GM21381 (cell line): ENCODE results near the gene LRRC42.

Experiments
- ATAC-seq: cut with Tn5 transposase; IDR thresholded peaks from one replicate; pipeline ENCODE4 v1.9.1; 2021; ENCODE audit warnings: mild to moderate bottlenecking, moderate library complexity; ENCODE audit not compliant: unreplicated experiment

Gene LRRC42, protein sequence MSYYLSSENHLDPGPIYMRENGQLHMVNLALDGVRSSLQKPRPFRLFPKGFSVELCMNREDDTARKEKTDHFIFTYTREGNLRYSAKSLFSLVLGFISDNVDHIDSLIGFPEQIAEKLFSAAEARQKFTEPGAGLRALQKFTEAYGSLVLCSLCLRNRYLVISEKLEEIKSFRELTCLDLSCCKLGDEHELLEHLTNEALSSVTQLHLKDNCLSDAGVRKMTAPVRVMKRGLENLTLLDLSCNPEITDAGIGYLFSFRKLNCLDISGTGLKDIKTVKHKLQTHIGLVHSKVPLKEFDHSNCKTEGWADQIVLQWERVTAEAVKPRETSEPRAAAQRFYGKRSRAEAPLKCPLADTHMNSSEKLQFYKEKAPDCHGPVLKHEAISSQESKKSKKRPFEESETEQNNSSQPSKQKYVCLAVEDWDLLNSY

DNA sequence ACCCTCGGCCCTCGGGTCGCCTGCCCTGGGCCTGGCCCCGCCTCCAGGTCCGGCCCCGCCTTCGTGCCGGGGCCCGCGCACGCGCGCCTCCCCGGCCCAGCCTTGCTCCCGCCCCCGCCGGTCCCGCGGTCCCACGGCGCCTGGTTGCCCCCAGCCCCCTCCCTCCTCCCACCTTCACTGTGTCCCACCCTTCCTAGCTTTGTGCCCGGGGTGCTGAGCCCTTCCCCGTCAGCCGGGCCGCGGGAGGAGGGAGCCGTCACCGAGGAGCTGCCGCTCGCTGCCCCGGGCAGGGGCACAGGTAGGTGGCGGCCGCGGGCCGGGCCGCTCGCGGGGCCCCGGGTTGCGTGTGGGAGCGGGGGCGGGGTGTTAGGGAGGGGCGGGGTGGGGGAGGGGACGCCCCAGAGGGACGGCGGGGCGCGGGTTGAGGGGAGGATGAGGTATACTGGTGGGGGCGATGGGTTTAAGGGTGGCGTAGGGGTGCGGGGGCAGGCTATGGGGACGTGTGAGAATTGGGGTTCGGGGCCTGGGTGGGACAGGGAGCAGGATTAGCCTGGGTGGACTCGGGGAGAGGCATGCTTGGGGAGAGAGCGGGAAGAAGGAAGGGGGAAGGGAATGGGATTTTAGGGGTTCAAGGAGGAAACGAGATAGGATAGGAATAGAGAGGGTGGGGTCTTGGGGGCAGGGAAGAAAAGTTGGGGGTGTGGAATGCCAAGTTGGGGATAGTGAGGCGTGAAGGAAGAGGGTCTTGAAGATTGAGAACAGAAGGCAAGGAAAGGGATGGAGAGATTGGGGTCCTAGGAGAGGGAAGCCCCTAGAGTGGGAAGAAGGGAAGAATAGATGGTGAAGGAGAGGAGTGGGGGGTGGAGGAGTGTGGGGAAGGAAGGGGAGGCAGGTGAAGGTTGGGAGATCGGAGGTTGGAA, at the start of gene LRRC42:
LRRC42 (plus strand) TSS at position 99 of the 920 bp plus-strand sequence. CDS start 5,650 bp downstream, outside the sequence.
- peak; percentile 62 for ATAC-seq

DNA sequence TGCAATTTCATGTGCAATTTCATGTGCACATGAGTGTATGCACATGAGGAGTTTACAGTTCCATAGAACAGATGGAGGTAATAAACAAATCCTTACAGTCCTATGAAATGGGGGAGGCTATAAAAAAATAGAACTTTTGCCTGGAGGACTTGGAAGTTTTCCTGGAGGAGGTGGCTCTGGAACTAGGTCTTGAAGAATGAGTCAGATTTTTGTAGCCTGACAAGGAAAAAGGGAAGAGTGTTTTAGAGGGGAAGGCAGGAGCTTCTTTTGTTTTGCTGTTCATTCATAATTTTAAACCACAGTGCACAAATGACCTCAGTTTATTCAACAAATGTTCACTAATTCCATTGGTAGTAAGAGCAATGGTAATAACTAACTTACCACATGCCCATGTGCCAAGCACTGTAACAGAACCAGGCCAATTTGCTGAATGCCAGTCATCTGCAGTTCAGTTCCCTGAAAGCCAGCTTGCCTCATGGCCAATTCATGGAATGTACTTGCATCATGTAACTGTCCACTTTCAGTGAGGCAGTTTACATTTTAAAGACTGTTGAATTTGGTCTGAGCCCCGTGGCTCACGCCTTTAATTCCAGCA, 49.4 kb upstream of the LRRC42 start:
- ATAC-seq: no peak

DNA sequence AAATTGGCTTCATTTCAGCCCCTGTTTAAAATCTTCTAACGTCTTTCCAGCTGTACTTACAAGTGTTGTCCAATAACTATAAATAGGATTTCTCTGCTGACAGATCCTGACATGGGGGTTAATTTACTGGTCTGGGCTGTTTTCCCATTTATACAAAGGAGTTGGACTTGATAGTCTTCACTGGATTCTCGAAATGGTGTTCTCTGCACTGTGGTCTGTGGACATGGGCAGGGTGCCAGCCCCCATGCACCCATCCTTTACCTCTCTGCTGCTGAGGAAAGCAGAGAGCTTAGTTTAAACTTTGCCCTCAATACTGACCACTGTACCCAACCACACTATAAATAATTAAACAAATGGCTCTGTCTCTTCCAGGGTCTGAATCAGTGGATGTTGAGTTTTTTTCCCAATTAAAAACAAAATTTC, 46.9 kb upstream of the LRRC42 start:
- ATAC-seq: no peak

DNA sequence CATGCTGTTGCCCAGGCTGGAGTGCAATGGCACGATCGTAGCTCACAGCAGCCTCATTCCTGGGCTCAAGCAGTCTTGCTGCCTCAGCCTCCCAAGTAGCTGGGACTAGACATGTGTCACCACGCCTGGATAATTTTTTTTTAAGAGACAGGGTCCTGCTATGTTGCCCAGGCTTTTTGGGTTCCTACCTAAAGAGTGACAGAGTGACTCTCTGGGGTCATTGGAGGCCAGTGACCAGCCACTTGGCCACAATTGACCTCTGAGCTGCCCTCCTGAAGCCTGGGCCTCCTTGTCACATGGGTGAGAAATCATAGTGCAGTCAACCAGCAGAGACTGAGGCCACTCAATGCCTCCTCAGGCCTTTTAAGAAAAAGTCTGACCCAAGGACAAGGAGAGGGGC, 46.4 kb upstream of the LRRC42 start:
- no peak for ATAC-seq

DNA sequence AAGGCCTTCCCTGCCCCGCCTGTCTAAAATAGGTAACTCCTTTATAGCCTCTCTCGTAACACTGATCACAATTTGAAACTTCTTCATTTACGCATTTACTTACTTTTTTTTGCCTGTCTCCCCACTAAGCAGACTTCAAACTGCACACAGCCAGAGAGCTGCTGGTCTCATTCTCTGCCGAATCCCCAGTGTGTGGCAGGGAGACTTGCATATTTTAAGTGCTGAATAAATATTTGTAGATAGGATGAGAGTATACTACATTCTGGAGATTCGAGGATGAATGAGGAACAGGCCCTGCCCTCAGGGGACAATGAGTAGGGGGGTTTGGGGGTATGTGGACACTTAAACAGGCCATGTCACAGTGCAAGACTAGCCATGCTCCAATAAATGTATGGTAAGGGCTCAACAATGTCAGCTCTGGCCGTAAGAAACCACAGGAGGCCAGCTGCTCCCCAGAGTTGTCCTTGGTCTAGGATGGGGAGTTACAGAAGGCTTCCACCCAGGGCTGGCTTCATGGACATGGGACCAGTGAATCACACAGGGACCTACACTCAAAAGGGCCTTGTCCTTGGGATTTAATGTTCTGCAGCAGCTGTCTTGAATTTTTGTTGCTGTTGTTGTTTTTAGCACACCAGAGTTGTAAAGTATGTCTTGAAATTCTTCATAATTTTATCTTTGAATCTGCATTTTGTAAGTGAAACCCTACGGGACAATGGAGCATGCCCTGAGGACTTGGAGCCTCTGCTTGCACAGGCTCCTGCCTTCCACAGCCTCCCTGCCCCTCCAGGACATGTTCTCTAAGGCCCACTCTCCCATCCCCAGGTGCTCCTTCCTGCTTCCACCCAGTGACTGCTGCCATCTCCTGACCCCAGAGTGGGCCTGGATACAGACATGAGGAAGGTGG, 43.7 kb upstream of the LRRC42 start:
- ATAC-seq: no peak

DNA sequence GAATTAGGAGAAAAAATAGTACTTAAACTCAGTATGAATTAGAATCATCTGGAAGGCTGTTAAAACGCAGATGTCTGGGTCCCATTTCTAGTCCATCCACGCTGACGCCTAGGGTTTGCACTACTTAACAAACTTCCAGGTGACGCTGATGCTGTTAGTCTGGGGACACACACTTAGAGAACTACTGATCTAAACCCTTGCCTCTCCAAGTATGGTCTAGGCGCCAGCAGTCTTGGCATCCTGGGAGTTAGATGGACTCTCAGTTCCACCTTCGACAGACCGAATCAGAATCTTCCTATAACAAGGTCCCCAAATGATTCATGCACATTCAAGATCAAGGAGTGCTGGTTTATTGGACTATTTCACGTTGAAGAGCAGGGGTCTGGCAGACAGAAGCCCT, 40.6 kb upstream of the LRRC42 start:
- no peak for ATAC-seq

DNA sequence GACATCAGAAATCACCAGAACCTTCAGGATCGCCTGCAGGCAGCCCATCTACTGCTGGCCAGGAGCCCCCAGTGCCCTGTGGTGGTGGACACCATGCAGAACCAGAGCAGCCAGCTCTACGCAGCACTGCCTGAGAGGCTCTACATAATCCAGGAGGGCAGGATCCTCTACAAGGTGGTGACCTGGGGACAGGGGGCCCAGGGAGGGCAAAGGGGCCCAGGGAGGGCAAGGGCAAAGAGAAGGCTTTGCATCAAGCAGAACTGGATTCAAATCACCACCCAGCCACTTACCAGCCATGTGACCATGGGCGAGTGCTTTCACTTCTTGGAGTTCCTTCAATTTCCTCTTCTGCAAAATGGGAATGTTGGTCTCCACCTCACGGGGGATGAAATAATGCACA, 40.0 kb upstream of the LRRC42 start:
- ATAC-seq: no peak

DNA sequence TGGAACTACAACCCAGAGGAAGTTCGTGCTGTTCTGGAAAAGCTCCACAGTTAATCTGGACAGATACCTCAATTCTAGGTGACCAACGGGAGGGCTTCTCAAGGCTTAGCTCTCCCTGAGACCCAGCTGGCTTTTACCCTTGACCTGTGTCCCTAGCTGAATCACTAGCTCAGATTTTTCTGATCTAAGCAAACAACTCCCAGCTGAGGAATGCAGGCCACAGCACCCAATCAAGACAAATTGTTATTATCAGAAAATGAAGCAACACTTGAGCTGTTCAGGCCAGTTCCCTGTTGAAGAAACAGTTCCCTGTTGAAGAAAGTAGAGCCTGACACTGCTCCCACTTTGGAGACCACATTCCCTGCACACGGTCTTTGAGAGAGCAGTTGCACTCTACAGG, 36.2 kb upstream of the LRRC42 start:
- no peak for ATAC-seq

DNA sequence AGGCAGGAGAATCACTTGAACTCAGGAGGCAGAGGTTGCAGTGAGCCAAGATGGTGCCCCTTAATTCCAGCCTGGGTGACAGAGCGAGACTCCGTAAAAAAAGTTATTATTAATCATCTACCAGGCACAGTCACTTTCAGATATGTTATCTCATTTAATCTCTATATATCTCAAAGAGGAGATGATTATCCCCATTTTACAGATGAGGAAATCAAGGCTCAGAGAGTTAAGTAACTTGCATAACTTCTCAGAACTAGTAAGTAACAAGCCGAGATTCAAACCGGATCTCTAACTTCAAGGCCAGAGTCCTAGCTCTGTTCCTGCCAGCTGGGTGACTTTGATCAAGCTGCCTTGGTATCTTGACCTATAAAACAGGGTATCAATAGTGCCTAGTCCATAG, 34.7 kb upstream of the LRRC42 start:
- ATAC-seq: no peak

DNA sequence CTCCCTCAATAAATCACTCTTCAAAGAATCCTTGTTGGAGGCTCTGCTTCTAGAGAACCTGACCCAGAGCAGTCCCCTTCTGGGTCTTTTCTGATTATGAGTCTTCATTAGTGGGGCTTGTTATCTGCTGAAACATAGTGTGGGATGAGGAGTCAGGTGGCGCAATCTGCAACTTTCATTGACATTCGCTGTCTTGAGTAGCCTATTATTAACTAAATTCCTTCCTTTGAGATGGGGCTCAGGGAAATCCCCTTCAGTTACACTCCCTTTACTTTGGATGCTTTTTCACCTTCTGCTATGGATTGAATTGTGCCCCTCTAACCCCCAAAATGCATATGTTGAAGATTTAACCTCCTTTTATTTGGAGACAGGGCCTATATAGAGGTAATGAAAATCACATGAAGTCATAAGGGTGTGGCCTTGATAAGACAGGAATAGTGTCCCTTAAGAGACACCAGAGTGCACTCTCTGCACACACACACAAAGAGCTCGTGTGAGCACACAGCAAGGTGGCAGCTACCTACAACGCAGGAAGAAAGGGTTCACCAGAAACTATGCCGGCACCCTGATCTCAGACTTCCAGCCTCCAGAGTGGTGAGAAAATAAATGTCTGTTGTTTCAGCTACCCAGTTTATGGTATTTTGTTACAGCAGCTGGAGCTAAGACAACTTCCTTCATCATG, 32.7 kb upstream of the LRRC42 start:
- ATAC-seq: no peak

DNA sequence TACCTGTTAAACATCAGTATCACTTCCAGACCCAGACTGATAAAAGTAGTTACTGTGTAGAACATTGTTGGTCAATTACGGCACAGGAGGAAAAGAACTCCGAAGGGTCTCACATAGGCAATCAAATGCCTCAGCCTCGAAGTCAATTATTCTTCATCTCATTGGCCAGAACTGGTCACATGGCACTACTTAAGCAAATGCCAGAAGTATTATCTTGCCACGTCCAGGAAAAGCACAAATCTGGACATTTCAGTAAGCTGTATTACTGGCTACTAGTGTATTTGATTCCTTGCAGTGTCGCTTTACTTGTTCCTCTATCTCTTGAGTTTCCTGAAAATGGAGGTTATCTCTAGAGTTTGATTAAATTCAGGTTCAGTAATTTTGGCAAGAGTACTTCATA, 27.8 kb upstream of the LRRC42 start:
- no peak for ATAC-seq

DNA sequence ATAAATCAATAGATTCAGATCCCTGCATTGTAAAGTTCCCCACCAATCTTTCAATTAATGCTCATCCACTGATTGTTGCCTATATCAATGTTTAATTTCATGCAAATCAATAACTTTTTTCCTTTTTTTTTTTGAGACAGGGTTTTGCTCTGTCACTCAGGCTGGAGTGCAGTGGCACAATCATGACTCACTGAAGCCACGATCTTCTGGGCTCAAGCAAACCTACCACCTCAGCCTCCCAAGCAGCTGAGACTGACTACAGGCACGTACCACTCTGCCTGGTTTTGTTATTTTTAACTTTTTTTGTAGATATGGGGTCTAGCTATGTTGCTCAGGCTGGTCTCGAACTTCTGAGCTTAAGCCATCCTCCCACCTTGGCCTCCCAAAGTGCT, 26.5 kb upstream of the LRRC42 start:
- ATAC-seq: no peak

DNA sequence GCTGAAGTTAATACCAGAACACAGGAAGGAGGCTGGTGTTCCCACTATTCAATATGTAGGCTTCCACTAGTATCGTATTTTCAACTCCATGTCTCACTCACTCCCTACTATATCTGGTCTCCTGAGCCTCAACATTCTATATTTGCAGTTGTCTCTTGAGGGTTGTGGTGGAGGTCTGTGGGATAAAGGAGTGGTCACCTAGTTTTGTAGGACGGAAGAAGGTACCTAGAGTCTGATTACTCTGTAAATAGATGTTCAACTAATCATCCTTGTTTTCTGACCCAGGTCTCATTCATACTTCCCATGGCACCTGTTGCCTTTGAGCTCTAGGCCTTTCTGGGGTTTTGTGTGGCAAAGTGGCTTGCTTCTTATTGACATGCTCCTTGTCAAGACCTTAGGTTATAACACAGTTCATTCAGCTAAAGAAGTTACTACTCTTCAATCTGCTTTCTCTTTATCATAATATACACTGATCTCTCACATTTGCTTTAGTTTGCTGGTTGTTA, 18.7 kb upstream of the LRRC42 start:
- no peak for ATAC-seq

DNA sequence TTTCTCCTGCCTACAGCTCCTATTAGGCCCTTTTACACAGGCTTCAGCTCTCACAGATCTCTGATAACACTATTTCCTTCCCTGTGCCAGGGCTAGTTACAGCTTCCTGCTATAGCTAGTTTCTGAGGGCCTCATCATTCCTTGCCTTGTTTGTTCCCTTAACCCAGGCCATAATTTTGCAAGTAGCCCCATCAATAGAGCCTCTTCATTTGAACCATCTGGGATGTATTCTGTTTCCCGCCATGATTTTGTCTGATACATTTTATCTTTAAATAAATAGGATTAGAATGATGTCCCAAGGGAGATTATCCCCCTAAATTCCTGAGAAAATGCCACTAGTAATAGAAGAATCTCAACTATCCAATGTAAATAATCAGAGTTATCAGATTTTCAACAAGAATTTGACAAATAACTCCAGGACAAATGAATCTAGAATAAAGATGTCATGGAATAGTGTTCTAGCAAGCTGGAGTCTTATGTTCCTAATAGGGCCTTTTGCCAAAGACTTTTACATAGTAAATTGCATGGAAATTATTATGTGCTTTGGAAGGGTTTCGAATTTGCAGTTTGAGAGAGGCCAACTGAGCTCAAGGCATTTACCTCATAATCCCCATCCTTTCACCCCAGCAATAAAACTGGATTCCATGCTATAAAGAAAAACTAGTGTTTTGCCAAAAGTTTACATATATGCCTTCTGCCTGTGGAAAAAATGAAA, 16.7 kb upstream of the LRRC42 start:
- no peak for ATAC-seq

DNA sequence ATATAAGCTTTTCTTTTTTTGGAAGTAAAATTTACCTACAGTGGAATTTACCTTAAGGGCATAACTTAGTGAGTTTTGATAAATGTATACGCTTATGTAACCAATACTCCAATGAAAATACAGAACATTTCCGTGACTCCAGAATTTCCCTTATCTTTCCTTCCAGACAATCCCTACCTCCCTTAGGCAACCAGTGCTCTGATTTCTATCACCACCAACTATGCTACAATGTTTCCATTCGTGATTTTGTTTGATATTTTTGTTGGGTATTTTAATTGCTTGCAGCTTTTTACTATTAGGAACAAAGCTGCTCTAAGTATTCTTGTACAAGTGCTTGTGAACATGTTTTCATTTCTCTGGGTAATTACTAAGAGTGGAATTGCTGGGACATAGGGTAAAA, 15.2 kb upstream of the LRRC42 start:
- ATAC-seq: no peak

DNA sequence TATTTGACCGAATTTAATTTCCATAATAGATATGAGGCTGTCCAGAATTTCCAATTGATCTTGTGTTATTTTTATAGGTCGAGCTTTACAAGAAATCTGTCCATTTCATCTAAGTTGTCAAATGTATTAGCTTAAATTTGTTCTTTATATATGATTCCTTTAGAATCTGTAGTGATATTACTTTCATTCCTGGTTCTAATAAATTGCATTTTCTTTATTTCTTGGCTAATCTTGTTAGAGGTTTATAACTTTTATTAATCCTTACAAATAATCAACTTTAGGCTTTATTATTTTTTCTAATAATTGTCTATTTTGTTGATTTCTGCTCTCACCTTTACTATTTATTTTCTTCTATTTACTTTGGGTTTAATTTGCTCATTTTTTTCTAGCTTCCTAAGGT, 14.6 kb upstream of the LRRC42 start:
- no peak for ATAC-seq

DNA sequence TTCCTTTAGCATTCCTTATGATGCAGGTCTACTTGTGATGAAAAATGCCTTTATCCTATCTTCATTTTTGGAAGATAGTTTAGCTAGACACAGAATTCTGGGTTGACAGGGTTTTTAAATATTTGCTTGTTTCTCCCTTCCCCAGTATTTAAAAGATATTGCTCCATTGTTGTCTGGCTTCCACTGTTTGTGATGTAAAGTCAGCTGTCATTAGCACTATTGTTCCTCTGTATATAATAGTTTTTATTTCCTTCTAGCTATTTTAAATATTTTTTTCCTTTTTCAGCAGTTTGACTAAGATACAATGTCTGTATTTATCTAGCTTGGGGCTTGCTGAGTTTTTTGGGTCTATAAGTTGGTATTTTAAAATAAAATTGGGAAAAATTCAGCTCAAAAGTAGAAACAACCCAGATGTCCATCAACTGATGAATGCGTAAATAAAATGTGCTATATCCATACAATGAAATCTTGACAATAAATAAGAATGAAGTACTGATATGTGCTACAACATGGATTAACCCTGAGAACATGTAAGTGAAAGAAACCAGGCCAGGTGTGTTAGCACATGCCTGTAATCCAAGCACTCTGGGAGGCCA, 11.9 kb upstream of the LRRC42 start:
- no peak for ATAC-seq

DNA sequence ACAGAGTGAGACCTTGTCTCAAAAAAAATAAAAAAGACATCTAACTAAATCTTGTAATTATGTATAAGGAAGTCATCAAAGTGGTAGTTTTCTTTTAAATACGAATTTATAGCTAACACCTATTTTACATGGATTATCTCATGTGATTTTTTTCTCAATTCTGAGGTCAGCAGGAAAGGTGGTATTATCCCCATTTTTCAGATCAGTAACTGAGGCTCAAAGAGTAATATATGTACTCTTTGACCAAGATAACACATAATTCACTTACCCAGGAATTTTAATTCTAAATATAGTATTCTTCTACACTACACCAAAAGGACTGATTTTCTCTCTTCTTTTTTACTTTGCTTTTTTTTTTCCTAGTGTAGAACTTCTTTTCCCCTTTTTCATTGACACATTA, 9.7 kb upstream of the LRRC42 start:
- ATAC-seq: no peak
